Mucosa of descending colon (tissue), 3 donors: ENCODE results near the gene DDAH2. TPM values are rescaled to one million over a fixed set of nuclear protein-coding genes. Genes with fewer than 3 reads are reported as not detected.
A peak's percentile ranks its signal among the peaks of the same experiment; 100 is the strongest.

Experiments
- ATAC-seq: fragments of 200-7000 bp; cut with Tn5 transposase; one replicate; pipeline ENCODE4 v1.9.1; 2020; ENCODE audit warnings: mild to moderate bottlenecking, moderate library complexity
- DNase-seq, 3 donors: peaks; one replicate each; pipeline ENCODE4 v3.0.0-alpha.2; 2020
- H3K36me3 ChIP-seq: fragments of 200-600 bp; one replicate; pipeline ENCODE4 v1.8.0; 2021; ENCODE audit warnings: low read depth, mild to moderate bottlenecking
- H3K4me1 ChIP-seq: fragments of 200-600 bp; one replicate; pipeline ENCODE4 v1.8.0; 2021; ENCODE audit warnings: low read depth, mild to moderate bottlenecking
- H3K4me3 ChIP-seq: fragments of 200-600 bp; one replicate; pipeline ENCODE4 v1.8.0; 2021; ENCODE audit warnings: mild to moderate bottlenecking
- H3K9me3 ChIP-seq: fragments of 200-600 bp; one replicate; pipeline ENCODE4 v1.8.0; 2021; ENCODE audit warnings: mild to moderate bottlenecking
- CTCF ChIP-seq: fragments of 200-600 bp; IDR thresholded peaks from one replicate; pipeline ENCODE4 v1.8.0; 2022; ENCODE audit warnings: antibody characterized with exemption, mild to moderate bottlenecking
- intact Hi-C, 2 donors: fragments of 100-400 bp; cut with DNase I in 1 of 2; cut with micrococcal nuclease in 1 of 2; formaldehyde crosslinking; loops; one replicate each; pipeline versions ENCODE4 v1.11.0 to v1.11.1; 2022; cut with DNase I, micrococcal nuclease
- total RNA-seq, 3 donors: library from RNA; stranded (reverse); fragmentation: NEBNext Ultra II Directional in 2 of 3; extraction: Animal tissue kit (Norgen Biotek cat#: 25700) in 2 of 3; gene quantifications; one replicate each; pipeline versions ENCODE4 v1.2.1 to v1.2.4, GENCODE V29; 2021 to 2023
- donor health status: DM: no; HTN: no; CAD: no; lungs with moderate emphysema.
- donor health status: DM: no; HTN: no; CAD: no.
- donor health status: DM: no; HTN: yes; CAD: no.

The DDAH2 gene
- total RNA-seq, 3 donors from 2014 or later: 56.1 to 152 (median 99.5) TPM

DNA sequence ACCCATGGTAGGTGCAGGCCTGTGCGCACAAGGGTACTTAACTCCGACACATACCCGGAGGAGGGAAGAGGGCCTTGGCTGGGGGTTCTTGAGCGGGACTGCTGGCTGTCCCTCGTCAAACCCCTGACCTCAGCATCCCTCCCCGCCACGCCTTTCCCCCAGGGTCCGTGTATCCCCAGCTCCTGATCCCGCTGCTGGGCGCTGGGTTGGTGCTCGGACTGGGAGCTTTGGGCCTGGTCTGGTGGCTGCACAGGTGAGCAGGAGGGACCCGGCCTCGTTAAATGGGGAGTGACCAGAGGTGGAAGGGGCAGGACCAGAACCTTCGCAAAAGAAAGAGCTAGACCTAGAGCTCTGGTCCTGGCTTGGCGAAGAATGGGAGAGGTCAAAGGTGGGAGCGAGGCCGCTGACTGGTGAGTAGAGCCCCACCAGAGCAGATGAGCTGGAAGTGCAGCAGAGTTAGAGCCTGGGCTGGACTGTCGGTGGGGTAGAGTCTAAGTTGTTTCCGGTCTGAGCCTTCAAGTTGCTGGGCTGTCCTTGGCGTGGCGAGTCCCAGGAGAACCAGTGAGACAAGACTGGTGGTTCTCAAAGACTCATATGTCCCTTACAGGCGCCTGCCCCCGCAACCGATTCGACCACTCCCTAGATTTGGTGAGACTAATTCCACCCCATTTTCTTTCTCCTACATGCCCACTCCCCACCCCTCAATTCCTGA lies 5.0 kb downstream of the DDAH2 start:
- H3K36me3 ChIP-seq: no peaks in the 10 kb centered on the region
- ATAC-seq (no peak), DNase-seq (no peak)
- H3K9me3 ChIP-seq: no peaks in the 10 kb centered on the region
- intact Hi-C loops: no loop called here
- H3K4me3 ChIP-seq: no peak overlapping the region
- no peak for TF ChIP-seq CTCF
- peaks cover 21% of the 10 kb centered on the region for H3K4me1 ChIP-seq

- no peak for TF ChIP-seq CTCF
- ATAC-seq: no peak
- DNase-seq: no peak
- Histone ChIP-seq H3K9me3 (no peaks in the 10 kb centered on the region), H3K4me1 (peaks cover 23% of the 10 kb centered on the region), H3K4me3 (no peak within 1 kb of the TSS), H3K36me3 (no peaks in the 10 kb centered on the region)
- intact Hi-C loops: no loop called here
These were observed 5.7 kb downstream of the DDAH2 start, which contains the start of gene MPIG6B for GRCh38 chr6:31723245-31723979. Gene MPIG6B, plus strand, starts transcription at chr6:31723373. Its CDS starts 11 bp downstream, at chr6:31723384.

GRCh38 chr6:31722173-31722572 lies 6.9 kb downstream of the DDAH2 start:
- intact Hi-C loops: no loop called here
- no peaks in the 10 kb centered on the region for H3K36me3 ChIP-seq
- DNase-seq: no peak
- no peaks in the 10 kb centered on the region for H3K9me3 ChIP-seq
- no peak for TF ChIP-seq CTCF
- peak; percentile 4 for ATAC-seq
- peaks cover 25% of the 10 kb centered on the region for H3K4me1 ChIP-seq
- H3K4me3 ChIP-seq: no peak overlapping the region

GRCh38 chr6:31721351-31722020 lies 7.6 kb downstream of the DDAH2 start, which contains the start of gene LY6G6C:
Gene LY6G6C, minus strand, starts transcription at chr6:31721746. Its CDS starts 67 bp downstream, at chr6:31721679.
- Histone ChIP-seq H3K36me3 (no peaks in the 10 kb centered on the region), H3K4me3 (no peak within 1 kb of the TSS), H3K9me3 (no peaks in the 10 kb centered on the region), H3K4me1 (peaks cover 21% of the 10 kb centered on the region)
- ATAC-seq (no peak), DNase-seq (no peak)
- TF ChIP-seq CTCF: no peak
- intact Hi-C loops: no loop called here

DNA sequence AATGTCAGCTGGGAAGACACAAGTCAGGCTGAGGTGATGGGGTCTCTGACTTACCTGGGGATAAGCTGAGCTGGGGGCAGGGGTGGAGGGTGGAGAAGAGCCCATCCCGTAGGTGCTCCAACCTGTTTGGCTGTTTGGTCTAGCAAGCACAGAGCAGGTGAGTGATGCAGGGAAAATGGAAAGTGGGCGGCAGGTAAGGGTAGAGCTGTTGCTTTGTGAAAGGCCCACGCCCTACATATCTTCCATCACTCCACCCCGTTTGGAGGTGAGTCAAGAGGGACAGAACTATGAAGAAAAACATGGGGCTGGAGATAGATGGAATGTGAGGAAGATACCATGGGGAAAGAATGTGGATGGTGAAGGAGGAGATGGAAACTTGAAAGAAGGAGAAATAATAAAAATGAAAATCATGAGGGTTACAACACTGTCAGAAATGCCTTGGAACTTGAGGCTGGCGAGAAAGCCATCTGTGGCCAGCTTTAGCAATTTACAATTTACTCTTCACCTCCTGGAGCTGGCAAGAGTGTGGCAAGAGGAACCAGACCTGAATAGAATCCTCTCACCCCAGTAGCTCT lies 8.8 kb downstream of the DDAH2 start:
- Histone ChIP-seq H3K9me3 (no peaks in the 10 kb centered on the region), H3K4me1 (peaks cover 16% of the 10 kb centered on the region), H3K4me3 (no peak overlapping the region), H3K36me3 (no peaks in the 10 kb centered on the region)
- peak; percentile 6 for ATAC-seq
- intact Hi-C loops: no loop called here
- DNase-seq: no peak
- TF ChIP-seq CTCF: no peak
